WI38 (cell line): ENCODE measurements around the gene SERF2.
"Not testable (repeated sequence)": the region's sequence is repeated elsewhere in the genome, so short reads cannot be mapped to it uniquely, and the experiment has no call there.

Experiments used
- H3K4me3 ChIP-seq: 2 replicates; pipeline ENCODE4 v1.5.1; 2011; ENCODE audit warnings: low read depth, mild to moderate bottlenecking, control low read depth, low read length
- CTCF ChIP-seq: IDR thresholded peaks from 2 replicates; pipeline ENCODE4 v1.5.1; 2012; ENCODE audit warnings: low read depth, mild to moderate bottlenecking, control low read depth, low read length

The SERF2 gene

GRCh38 chr15:43795997-43796396, 3.9 kb downstream of the SERF2 start:
- no peak overlapping the region for H3K4me3 ChIP-seq
- no peak for TF ChIP-seq CTCF

- no peak overlapping the region for H3K4me3 ChIP-seq
- TF ChIP-seq CTCF, result no peak
These were observed 4.4 kb downstream of the SERF2 start for GRCh38 chr15:43796566-43796965.

- H3K4me3 ChIP-seq, result no peak overlapping the region
- TF ChIP-seq CTCF, result no peak
These were observed 7.3 kb downstream of the SERF2 start for GRCh38 chr15:43799209-43799944.

- TF ChIP-seq CTCF, result no peak
These were observed 7.8 kb downstream of the SERF2 start, which contains the start of gene SERINC4 for GRCh38 chr15:43799945-43800285. SERINC4 (minus strand) TSS chr15:43800220; CDS start chr15:43799986, 234 bp downstream.

GRCh38 chr15:43800286-43801141, 8.4 kb downstream of the SERF2 start, which contains the start of gene HYPK:
HYPK (plus strand) TSS chr15:43800599; CDS start chr15:43800623, 24 bp downstream.
- TF ChIP-seq CTCF, result no peak
- peak within 1 kb of the TSS; percentile 92 for H3K4me3 ChIP-seq

More at GRCh38 chr15:43799945-43800285, 7.8 kb downstream of the SERF2 start, which contains the start of gene SERINC4:
- peak within 1 kb of the TSS; percentile 92 for H3K4me3 ChIP-seq

- H3K4me3 ChIP-seq, result not testable (repeated sequence)
These were observed 10.6 kb downstream of the SERF2 start for GRCh38 chr15:43802676-43803075.

- no peak for TF ChIP-seq CTCF
- H3K4me3 ChIP-seq, result no peak overlapping the region
These were observed 16.4 kb downstream of the SERF2 start for GRCh38 chr15:43808435-43808950.
